Activated CD4-positive, CD25-positive, alpha-beta regulatory T cell treated with anti-CD3 and anti-CD28 coated beads, Interleukin-2, amount 50 U/mL, for 72 hours (primary cell): Measurements from ENCODE around the gene KXD1.

ENCODE experiments used
- DNase-seq: peaks from one replicate; pipeline ENCODE4 v3.0.0; 2021

The KXD1 gene

DNA sequence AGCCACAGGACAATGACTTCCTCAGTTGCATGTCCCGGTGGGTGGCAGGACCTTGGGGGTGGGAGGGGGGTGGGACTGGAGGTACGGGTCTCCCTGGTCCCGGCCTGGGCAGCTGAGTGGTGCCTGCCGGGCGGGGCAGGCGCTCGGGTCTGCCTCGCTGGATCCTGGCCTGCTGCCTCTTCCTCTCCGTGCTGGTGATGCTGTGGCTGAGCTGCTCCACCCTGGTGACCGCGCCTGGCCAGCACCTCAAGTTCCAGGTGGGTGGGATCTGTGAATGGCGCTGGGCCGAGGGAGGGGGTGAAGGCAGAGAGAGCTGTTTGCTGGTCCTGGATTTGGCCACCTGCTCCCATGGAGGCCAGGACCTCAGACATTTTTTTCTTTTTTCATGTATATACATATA, 60.6 kb downstream of the KXD1 start:
- DNase-seq = no peak
